Astrocyte (in vitro differentiated cells and primary cell): ENCODE results near the gene KLF9.

Source experiments
- EZH2 ChIP-seq: IDR thresholded peaks from 2 replicates; pipeline ENCODE4 v1.6.1; 2012; ENCODE audit warnings: mild to moderate bottlenecking, low read length, inconsistent platforms; ENCODE audit not compliant: insufficient read depth
- TF ChIP-seq, protein P1 (sequence below): IDR thresholded peaks from 2 replicates; pipeline ENCODE4 v1.5.1; 2011; ENCODE audit warnings: low read depth, mild to moderate bottlenecking, inconsistent platforms, low read length, moderate library complexity; ENCODE audit not compliant: insufficient read depth

DNA sequence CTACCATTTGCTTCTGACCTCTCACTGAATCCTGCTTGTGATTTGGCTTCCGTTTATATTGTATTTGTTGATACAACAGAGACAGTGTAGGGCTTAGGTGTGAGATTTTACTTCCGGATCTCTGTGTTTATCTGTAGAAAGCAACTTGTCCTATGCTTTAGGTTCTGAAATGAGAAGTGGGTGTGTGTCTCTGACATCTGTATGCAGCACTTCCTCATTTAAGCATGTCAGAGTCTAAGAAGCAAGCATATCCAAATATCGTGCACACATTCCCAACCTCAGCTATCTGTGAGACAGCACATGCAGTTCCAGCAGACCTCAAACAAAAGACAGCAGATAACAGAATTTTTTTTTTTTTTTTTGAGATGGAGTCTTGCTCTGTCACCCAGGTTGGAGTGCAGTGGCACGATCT lies 16.3 kb downstream of the KLF9 start:
- TF ChIP-seq, protein P1, sequence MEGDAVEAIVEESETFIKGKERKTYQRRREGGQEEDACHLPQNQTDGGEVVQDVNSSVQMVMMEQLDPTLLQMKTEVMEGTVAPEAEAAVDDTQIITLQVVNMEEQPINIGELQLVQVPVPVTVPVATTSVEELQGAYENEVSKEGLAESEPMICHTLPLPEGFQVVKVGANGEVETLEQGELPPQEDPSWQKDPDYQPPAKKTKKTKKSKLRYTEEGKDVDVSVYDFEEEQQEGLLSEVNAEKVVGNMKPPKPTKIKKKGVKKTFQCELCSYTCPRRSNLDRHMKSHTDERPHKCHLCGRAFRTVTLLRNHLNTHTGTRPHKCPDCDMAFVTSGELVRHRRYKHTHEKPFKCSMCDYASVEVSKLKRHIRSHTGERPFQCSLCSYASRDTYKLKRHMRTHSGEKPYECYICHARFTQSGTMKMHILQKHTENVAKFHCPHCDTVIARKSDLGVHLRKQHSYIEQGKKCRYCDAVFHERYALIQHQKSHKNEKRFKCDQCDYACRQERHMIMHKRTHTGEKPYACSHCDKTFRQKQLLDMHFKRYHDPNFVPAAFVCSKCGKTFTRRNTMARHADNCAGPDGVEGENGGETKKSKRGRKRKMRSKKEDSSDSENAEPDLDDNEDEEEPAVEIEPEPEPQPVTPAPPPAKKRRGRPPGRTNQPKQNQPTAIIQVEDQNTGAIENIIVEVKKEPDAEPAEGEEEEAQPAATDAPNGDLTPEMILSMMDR, result no peak
- TF ChIP-seq EZH2, result no peak
